GM06990 (cell line): ENCODE data around the gene KAT2B.

Experiments used
- DNase-seq: peaks from one replicate; pipeline ENCODE4 v3.0.0-alpha.2; 2011; ENCODE audit not compliant: insufficient read length; ENCODE audit errors: extremely low read depth
- H3K27me3 ChIP-seq: replicated peaks from 2 replicates; pipeline ENCODE4 v1.6.0; 2011; ENCODE audit warnings: low read length; ENCODE audit not compliant: control insufficient read depth, insufficient read depth
- H3K36me3 ChIP-seq: 2 replicates; pipeline ENCODE4 v1.5.1; 2011; ENCODE audit warnings: low read length; ENCODE audit not compliant: control insufficient read depth, insufficient read depth
- H3K4me3 ChIP-seq: replicated peaks from 2 replicates; pipeline ENCODE4 v1.5.1; 2011; ENCODE audit warnings: low read depth, mild to moderate bottlenecking, control low read depth, low read length
- CTCF ChIP-seq: IDR thresholded peaks from 2 replicates; pipeline ENCODE4 v1.5.1; 2011; ENCODE audit warnings: low read length, control low read depth, mild to moderate bottlenecking, inconsistent platforms; ENCODE audit not compliant: insufficient read depth, poor library complexity, severe bottlenecking

The KAT2B gene

DNA sequence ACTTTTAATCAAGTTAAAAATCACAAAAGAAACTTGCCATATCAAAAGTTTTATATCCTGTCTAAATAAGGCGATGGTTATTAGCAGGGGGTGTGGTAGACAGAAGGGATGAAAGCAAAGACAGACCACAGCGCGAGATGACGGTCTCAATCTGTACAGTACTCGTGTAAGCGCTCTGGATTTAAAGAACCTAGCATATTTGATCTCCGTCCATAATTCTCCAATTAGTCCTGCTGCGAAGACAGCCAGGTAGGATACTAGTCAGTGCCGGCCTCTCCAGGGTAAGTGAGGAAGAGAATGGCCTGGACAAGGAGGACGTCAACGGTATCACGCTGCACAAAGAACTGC, 145.1 kb downstream of the KAT2B start:
- Histone ChIP-seq H3K27me3 (no peaks in the 10 kb centered on the region), H3K4me3 (peak overlapping the region; percentile 76), H3K36me3 (no peaks in the 10 kb centered on the region)
- no peak for DNase-seq
- no peak for TF ChIP-seq CTCF

DNA sequence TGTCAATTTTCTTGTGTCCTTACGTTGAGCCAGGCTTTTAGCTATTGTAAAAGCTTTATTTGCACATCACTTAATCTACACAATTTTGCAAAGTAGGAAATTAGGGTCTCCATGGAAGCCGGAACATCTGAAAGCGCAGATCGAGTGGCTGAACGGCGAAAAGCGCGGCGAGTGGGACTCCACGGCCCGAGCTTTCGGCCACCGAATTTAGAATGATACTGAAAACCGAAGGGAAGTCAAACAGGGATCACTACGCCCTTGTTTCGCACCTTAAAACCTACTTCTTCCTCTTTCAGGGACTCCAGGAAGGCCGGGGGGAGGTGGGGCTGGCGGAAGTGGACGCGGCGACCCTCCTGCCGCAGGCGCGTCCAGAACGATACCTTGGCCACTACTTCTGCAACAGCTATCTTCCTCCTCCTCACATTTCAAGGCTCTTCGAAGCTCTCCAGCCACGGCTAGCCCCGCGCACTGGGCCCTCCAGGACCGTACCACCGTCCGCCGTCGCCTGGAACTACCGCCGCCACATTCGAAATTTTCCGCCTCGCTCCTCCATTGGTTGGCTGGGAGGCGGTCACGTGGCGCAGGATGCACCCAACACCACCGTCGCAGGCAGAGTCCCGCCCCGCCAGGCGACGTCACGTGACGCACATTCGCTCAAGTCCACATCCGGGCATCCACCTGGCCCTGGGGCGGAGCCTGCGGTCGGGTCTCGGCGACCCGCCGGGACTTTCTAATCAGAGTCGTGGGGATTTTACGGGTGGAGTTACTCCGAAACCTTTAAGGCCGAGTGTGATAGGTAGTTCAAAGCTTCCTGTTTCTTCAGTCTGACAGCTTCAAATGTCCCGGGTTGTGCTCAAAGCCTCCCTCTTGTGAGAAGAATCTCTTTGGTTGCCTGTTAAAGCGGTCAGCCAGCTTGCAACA, 145.7 kb downstream of the KAT2B start, which contains the start of gene SGO1:
TSS of gene SGO1 (minus strand) at position 528 of the 921 bp plus-strand sequence. CDS start 2,179 bp downstream, outside the sequence.
- TF ChIP-seq CTCF, result no peak
- Histone ChIP-seq H3K36me3 (no peaks in the 10 kb centered on the region), H3K4me3 (peak within 1 kb of the TSS; percentile 76), H3K27me3 (no peaks in the 10 kb centered on the region)
- DNase-seq, result peak; percentile 100

- no peaks in the 10 kb centered on the region for H3K27me3 ChIP-seq
- no peak for DNase-seq
- TF ChIP-seq CTCF, result no peak
- H3K36me3 ChIP-seq, result no peaks in the 10 kb centered on the region
- peak overlapping the region; percentile 65 for H3K4me3 ChIP-seq
Measured at GRCh38 chr3:20186600-20187004, 146.4 kb downstream of the KAT2B start.

DNA sequence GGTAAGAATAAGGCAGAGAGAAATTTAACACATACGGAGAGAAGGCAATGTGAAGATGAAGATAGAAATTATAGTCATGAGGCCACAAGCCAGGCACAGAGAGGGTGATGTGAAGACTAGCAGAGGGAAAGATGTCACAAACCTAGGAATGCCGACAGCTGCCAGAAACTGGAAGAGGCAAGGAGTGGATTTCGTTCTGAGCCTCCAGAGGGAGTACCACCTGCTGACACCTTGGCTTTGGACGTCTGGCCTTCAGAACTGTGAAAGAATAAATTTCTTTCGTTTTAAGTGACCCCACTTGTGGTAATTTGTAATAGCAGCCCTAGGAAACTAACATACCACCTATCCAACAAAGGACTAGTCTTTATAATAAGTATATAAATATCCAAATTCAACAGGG, 150.7 kb downstream of the KAT2B start:
- no peaks in the 10 kb centered on the region for H3K36me3 ChIP-seq
- no peak for TF ChIP-seq CTCF
- H3K4me3 ChIP-seq, result no peak overlapping the region
- H3K27me3 ChIP-seq, result no peaks in the 10 kb centered on the region
- DNase-seq, result no peak

GRCh38 chr3:20194793-20195460, 154.7 kb downstream of the KAT2B start:
- no peak for TF ChIP-seq CTCF
- no peak for DNase-seq
- Histone ChIP-seq H3K4me3 (no peak overlapping the region), H3K27me3 (no peaks in the 10 kb centered on the region), H3K36me3 (no peaks in the 10 kb centered on the region)
